H1 (cell line): ENCODE measurements around the gene TRMT2B. TPM values are rescaled to one million over a fixed set of nuclear protein-coding genes. Genes with fewer than 3 reads are reported as not detected.

ENCODE experiments used
- CTCF ChIA-PET: fragments of 300-600 bp; sonication (Branson Sonifier 250); formaldehyde crosslinking; loops from one replicate; lab custom pipeline; 2021; ENCODE audit not compliant: partially characterized antibody; lab: Charles Lee
- POLR2A ChIA-PET: fragments of 300-600 bp; sonication (Branson Sonifier 250); formaldehyde crosslinking; loops from one replicate; lab custom pipeline; 2021; ENCODE audit warnings: inconsistent platforms; ENCODE audit not compliant: partially characterized antibody; lab: Charles Lee
- DNase-seq, 2 experiments: peaks; one replicate each; pipeline versions ENCODE4 v3.0.0 to v3.0.0-alpha.2; 2010 to 2022; ENCODE audit warnings: low spot score in 2 of 2, low read depth in 1 of 2, mixed read lengths in 1 of 2
- FAIRE-seq: peaks from 2 replicates; lab custom pipeline; 2011; peaks lifted over from hg19 to GRCh38; lab: Jason Lieb, UNC
- H2AFZ ChIP-seq: 2 replicates; pipeline ENCODE4 v1.8.1; 2012; ENCODE audit warnings: low read length, inconsistent platforms
- H2AK5ac ChIP-seq: 2 replicates; pipeline ENCODE4 v1.6.1; 2013; ENCODE audit warnings: low read depth, low read length
- H2BK120ac ChIP-seq: replicated peaks from 2 replicates; pipeline ENCODE3; 2013; ENCODE audit warnings: low read depth, low read length, inconsistent platforms
- H2BK12ac ChIP-seq: 2 replicates; pipeline ENCODE4 v1.6.1; 2013; ENCODE audit warnings: low read depth, low read length
- H2BK15ac ChIP-seq: 2 replicates; pipeline ENCODE4 v1.6.1; 2013; ENCODE audit warnings: low read length
- H2BK20ac ChIP-seq: 2 replicates; pipeline ENCODE4 v1.6.1; 2013; ENCODE audit warnings: low read length
- H2BK5ac ChIP-seq: 2 replicates; pipeline ENCODE4 v1.6.1; 2013; ENCODE audit warnings: low read depth, low read length
- H3K14ac ChIP-seq: 2 replicates; pipeline ENCODE4 v1.6.1; 2013; ENCODE audit warnings: inconsistent platforms; ENCODE audit not compliant: insufficient read length
- H3K18ac ChIP-seq: 2 replicates; pipeline ENCODE4 v1.6.1; 2013; ENCODE audit warnings: low read length; ENCODE audit errors: extremely low read depth
- H3K23ac ChIP-seq: 2 replicates; pipeline ENCODE4 v1.6.1; 2013; ENCODE audit warnings: inconsistent platforms; ENCODE audit not compliant: insufficient read length
- H3K23me2 ChIP-seq: 2 replicates; pipeline ENCODE4 v1.6.1; 2013; ENCODE audit warnings: low read depth, low read length
- H3K27ac ChIP-seq: 2 replicates; pipeline ENCODE4 v1.6.1; 2011; ENCODE audit warnings: low read depth, low read length, inconsistent platforms
- H3K27me3 ChIP-seq, 4 experiments: replicated peaks in 1 of 4; 1 replicate in 1 of 4; 2 replicates in 3 of 4; pipeline versions ENCODE4 v1.6.1 to v1.8.1; 2011 to 2013; ENCODE audit warnings: low read length in 3 of 4, mild to moderate bottlenecking in 3 of 4, inconsistent platforms in 2 of 4, mixed read lengths in 2 of 4, moderate library complexity in 1 of 4; ENCODE audit not compliant: control insufficient read depth in 3 of 4, insufficient read depth in 3 of 4; ENCODE audit errors: extremely low read depth in 1 of 4
- H3K36me3 ChIP-seq, 4 experiments: 2 replicates each; pipeline versions ENCODE4 v1.6.1 to v1.8.1; 2011 to 2013; ENCODE audit warnings: mild to moderate bottlenecking in 4 of 4, low read length in 3 of 4, moderate library complexity in 2 of 4, control low read depth in 1 of 4, inconsistent platforms in 1 of 4; ENCODE audit not compliant: insufficient read depth in 4 of 4, control insufficient read depth in 2 of 4
- H3K4ac ChIP-seq: replicated peaks from 2 replicates; pipeline ENCODE3; 2013; ENCODE audit warnings: low read length, low read depth, mixed read lengths, inconsistent platforms; ENCODE audit not compliant: insufficient read length
- H3K4me1 ChIP-seq, 4 experiments: replicated peaks in 1 of 4; 1 replicate in 1 of 4; 2 replicates in 3 of 4; pipeline versions ENCODE4 v1.6.1 to v1.8.1; 2011 to 2013; ENCODE audit warnings: low read length in 3 of 4, inconsistent platforms in 2 of 4, mixed read lengths in 1 of 4; ENCODE audit not compliant: insufficient read depth in 4 of 4, control insufficient read depth in 3 of 4
- H3K4me2 ChIP-seq, 2 experiments: 2 replicates each; pipeline versions ENCODE4 v1.6.1 to v1.8.1; 2011 to 2013; ENCODE audit warnings: low read depth in 2 of 2, low read length in 2 of 2, control low read depth in 1 of 2, inconsistent platforms in 1 of 2, mild to moderate bottlenecking in 1 of 2; ENCODE audit not compliant: insufficient read depth in 1 of 2
- H3K4me3 ChIP-seq, 4 experiments: fragments of 200-600, 300-600 bp in 1 of 4; sonication (generic), shearing (Covaris generic), sonication (Bioruptor Twin) in 1 of 4; 2 replicates each; pipeline versions ENCODE4 v1.5.1 to v1.8.1; 2011 to 2016; ENCODE audit warnings: low read length in 4 of 4, low read depth in 3 of 4, control low read depth in 2 of 4, inconsistent platforms in 2 of 4, mild to moderate bottlenecking in 2 of 4, mixed read lengths in 1 of 4, moderate library complexity in 1 of 4; ENCODE audit not compliant: insufficient read depth in 2 of 4; ENCODE audit errors: extremely low read depth in 1 of 4
- H3K56ac ChIP-seq: replicated peaks from 2 replicates; pipeline ENCODE3; 2013; ENCODE audit warnings: low read depth, mild to moderate bottlenecking, mixed read lengths, low read length, inconsistent platforms; ENCODE audit not compliant: insufficient read length
- H3K79me1 ChIP-seq: 2 replicates; pipeline ENCODE4 v1.6.1; 2013; ENCODE audit warnings: low read depth, low read length, control low read depth
- H3K79me2 ChIP-seq, 2 experiments: 2 replicates each; pipeline versions ENCODE4 v1.6.1 to v1.8.1; 2012 to 2013; ENCODE audit warnings: low read length in 2 of 2, mild to moderate bottlenecking in 2 of 2, inconsistent platforms in 1 of 2; ENCODE audit not compliant: insufficient read depth in 2 of 2, control insufficient read depth in 1 of 2
- H3K9ac ChIP-seq, 4 experiments: replicated peaks in 1 of 4; 1 replicate in 1 of 4; 2 replicates in 3 of 4; pipeline versions ENCODE4 v1.6.1 to v1.8.1; 2011 to 2013; ENCODE audit warnings: low read depth in 3 of 4, low read length in 3 of 4, control low read depth in 2 of 4, mild to moderate bottlenecking in 2 of 4, moderate library complexity in 2 of 4, inconsistent platforms in 1 of 4; ENCODE audit errors: extremely low read depth in 1 of 4
- H3K9me3 ChIP-seq, 2 experiments: 2 replicates each; pipeline versions ENCODE4 v1.6.1 to v1.8.1; 2012 to 2013; ENCODE audit warnings: mild to moderate bottlenecking in 2 of 2, moderate library complexity in 2 of 2, control low read depth in 1 of 2, inconsistent platforms in 1 of 2, low read depth in 1 of 2, low read length in 1 of 2, mixed read lengths in 1 of 2; ENCODE audit not compliant: insufficient read depth in 2 of 2
- H4K20me1 ChIP-seq, 2 experiments: replicated peaks in 1 of 2; 2 replicates each; pipeline versions ENCODE3 to v1.8.1; 2011 to 2013; ENCODE audit warnings: inconsistent platforms in 2 of 2, low read length in 2 of 2, mild to moderate bottlenecking in 1 of 2; ENCODE audit not compliant: insufficient read depth in 2 of 2, control insufficient read depth in 1 of 2
- H4K5ac ChIP-seq: 2 replicates; pipeline ENCODE4 v1.6.1; 2013; ENCODE audit warnings: low read length, low read depth, mixed read lengths, inconsistent platforms; ENCODE audit not compliant: insufficient read length
- H4K8ac ChIP-seq: 2 replicates; pipeline ENCODE4 v1.8.0; 2013; ENCODE audit warnings: mild to moderate bottlenecking, moderate library complexity, low read length, inconsistent platforms; ENCODE audit not compliant: insufficient read depth; ENCODE audit errors: extremely low read depth
- H4K91ac ChIP-seq: replicated peaks from 2 replicates; pipeline ENCODE3; 2013; ENCODE audit warnings: low read length, mixed read lengths, inconsistent platforms; ENCODE audit not compliant: insufficient read length
- ASH2L ChIP-seq: fragments of 200-600, 300-600 bp; sonication (generic); IDR thresholded peaks from one replicate; pipeline ENCODE4 v1.7.1; 2017; ENCODE audit warnings: low read length
- ATF2 ChIP-seq: IDR thresholded peaks from 2 replicates; pipeline ENCODE4 v1.6.1; 2012; ENCODE audit warnings: low read length, inconsistent platforms
- CREB1 ChIP-seq: IDR thresholded peaks from 2 replicates; pipeline ENCODE4 v1.6.1; 2012; ENCODE audit warnings: inconsistent platforms
- JUND ChIP-seq: IDR thresholded peaks from 2 replicates; pipeline ENCODE4 v1.6.1; 2011; ENCODE audit warnings: mild to moderate bottlenecking, improper control_type of control experiment, low read length
- KDM1A ChIP-seq: fragments of 200-600, 300-600 bp; sonication (generic); IDR thresholded peaks from 2 replicates; pipeline ENCODE4 v1.7.1; 2016; ENCODE audit warnings: mild to moderate bottlenecking, low read length, borderline replicate concordance
- KDM4A ChIP-seq: IDR thresholded peaks from one replicate; pipeline ENCODE4 v1.7.1; 2012; ENCODE audit warnings: low read depth, mild to moderate bottlenecking, moderate library complexity, low read length, inconsistent platforms; ENCODE audit not compliant: severe bottlenecking
- KDM5A ChIP-seq: fragments of 200-600 bp; IDR thresholded peaks from 2 replicates; pipeline ENCODE4 v1.7.1; 2012; ENCODE audit warnings: mild to moderate bottlenecking, low read length, inconsistent platforms, mixed read lengths
- NRF1 ChIP-seq: IDR thresholded peaks from 2 replicates; pipeline ENCODE4 v1.6.1; 2011; ENCODE audit warnings: mild to moderate bottlenecking, low read depth, low read length, improper control_type of control experiment
- POU5F1 ChIP-seq: IDR thresholded peaks from 2 replicates; pipeline ENCODE4 v1.6.1; 2011; ENCODE audit warnings: low read depth, mild to moderate bottlenecking, low read length, moderate library complexity
- SIX5 ChIP-seq: IDR thresholded peaks from 2 replicates; pipeline ENCODE4 v1.6.1; 2011; ENCODE audit warnings: mild to moderate bottlenecking, low read depth, low read length
- SRF ChIP-seq: IDR thresholded peaks from 2 replicates; pipeline ENCODE4 v1.6.1; 2011; ENCODE audit warnings: mild to moderate bottlenecking, low read depth, low read length, moderate library complexity
- SUZ12 ChIP-seq: fragments of 200-600 bp; sonication (generic); IDR thresholded peaks from 2 replicates; pipeline ENCODE4 v1.6.1; 2012; ENCODE audit warnings: mild to moderate bottlenecking, inconsistent platforms, low read length, moderate library complexity, mixed read lengths
- YY1 ChIP-seq: IDR thresholded peaks from 2 replicates; pipeline ENCODE4 v1.6.1; 2011; ENCODE audit warnings: low read depth, mild to moderate bottlenecking, low read length
- ZNF274 ChIP-seq: IDR thresholded peaks from 2 replicates; pipeline ENCODE4 v1.7.0; 2012; ENCODE audit warnings: low read length, borderline replicate concordance; ENCODE audit errors: extremely low read depth
- WGBS, 2 experiments: shearing (Covaris generic) in 1 of 2; methylation state at CpG; one replicate each; pipeline versions ENCODE4 v1.1.6 to v1.1.7; 2013 to 2015; ENCODE audit warnings: low lambda C conversion rate in 2 of 2, mixed read lengths in 2 of 2, inconsistent platforms in 1 of 2, low coverage in 1 of 2, missing lambda C conversion rate in 1 of 2; ENCODE audit not compliant: insufficient replicate concordance in 2 of 2, insufficient coverage in 1 of 2, insufficient read length in 1 of 2; ENCODE audit errors: extremely low coverage in 1 of 2, missing lambda C conversion rate in 1 of 2; 5-methylcytosine and 5-hydroxymethylcytosine counted together
- polyA plus RNA-seq, 7 experiments: library from polyadenylated mRNA; depleted of rRNA in 3 of 7; stranded (reverse) in 5 of 7; unstranded in 2 of 7; fragments of >200 nt in 5 of 7; fragments of 200-250 nt in 2 of 7; gene quantifications; 1 replicate in 5 of 7; 2 replicates in 1 of 7; 4 replicates in 1 of 7; pipeline versions ENCODE4 v1.2.1 to v1.2.3, GENCODE V29; 2011 to 2013; ENCODE audit warnings: missing spikeins in 2 of 7, mixed read lengths in 2 of 7
- total RNA-seq: library from RNA; stranded (reverse); fragmentation: NEBNext Ultra II Directional; extraction: Animal tissue kit (Norgen Biotek cat#: 25700); gene quantifications from 2 replicates; pipeline ENCODE4 v1.2.1, GENCODE V29; 2021

Gene TRMT2B
- total and polyA plus RNA-seq, 2 of the 8 experiments (the other 6 are each of a cell fraction or from before 2014, with no cell fraction given): 12.1 to 12.4 TPM

GRCh38 chrX:100973411-100973810 is 78.5 kb downstream of the TRMT2B start:
- Histone ChIP-seq H3K36me3 (no peaks in the 10 kb centered on the region), H3K79me2 (no peaks in the 10 kb centered on the region), H3K4me1 (no peaks in the 10 kb centered on the region), H2BK12ac (no peak overlapping the region), H3K18ac (no peak overlapping the region), H2BK15ac (no peak overlapping the region), H3K79me1 (no peaks in the 10 kb centered on the region), H4K20me1 (no peaks in the 10 kb centered on the region), H3K27ac (no peak overlapping the region), H3K4ac (no peak overlapping the region), H3K9ac (no peak overlapping the region), H3K14ac (no peak overlapping the region), H3K9me3 (no peaks in the 10 kb centered on the region; a peak in 1 of 4 replicates), H3K23me2 (no peaks in the 10 kb centered on the region), H2AFZ (no peak overlapping the region), H4K8ac (no peak overlapping the region), H2BK20ac (no peak overlapping the region), H2AK5ac (no peak overlapping the region), H3K4me2 (no peak overlapping the region), H3K23ac (no peak overlapping the region), H2BK120ac (no peak overlapping the region), H4K91ac (no peak overlapping the region), H3K27me3 (no peaks in the 10 kb centered on the region), H3K4me3 (no peak overlapping the region), H3K56ac (no peak overlapping the region), H2BK5ac (no peak overlapping the region), H4K5ac (no peak overlapping the region)
- FAIRE-seq: no peak
- no peak for DNase-seq
- TF ChIP-seq KDM4A (no peak), ASH2L (no peak), JUND (no peak), SUZ12 (no peak), SIX5 (no peak), ATF2 (no peak), POU5F1 (no peak), ZNF274 (no peak), YY1 (no peak), CREB1 (no peak), NRF1 (no peak), KDM5A (no peak), KDM1A (no peak), SRF (no peak)
- ChIA-PET CTCF (no interaction called here), POLR2A (no interaction called here)
- WGBS, 2 experiments: 98% methylated on average over 8 of the region's 19 CpGs; no CpG with 5 or more reads in 1 of the 2 experiments
